NCI-H526 treated with DMSO at 0.1 percent for 48 hours (cell line): ENCODE data around the gene AUH.

ENCODE experiments used
- DNase-seq: peaks from one replicate; lab custom pipeline; 2025; lab: John Stamatoyannopoulos, UW

Gene AUH

DNA sequence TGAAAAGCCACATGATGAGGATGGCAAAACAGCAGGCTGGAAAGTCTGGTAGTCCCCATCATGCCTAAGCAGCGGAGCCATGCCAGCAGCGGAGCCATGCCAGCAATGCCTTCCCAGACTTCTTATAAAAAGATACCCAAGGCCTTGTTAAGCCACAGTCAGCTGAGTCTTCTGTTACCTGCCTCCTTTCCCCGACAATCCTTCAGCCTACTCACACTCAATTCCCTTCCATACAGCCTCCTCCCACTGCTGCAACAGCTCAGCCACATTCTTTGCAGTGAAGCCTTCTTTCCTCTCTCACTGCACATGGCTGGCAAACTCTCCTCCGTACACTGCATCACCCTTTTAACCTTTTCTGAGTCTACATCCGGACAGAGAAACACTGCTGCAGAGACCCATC, 114.9 kb downstream of the AUH start:
- DNase-seq: no peak

DNA sequence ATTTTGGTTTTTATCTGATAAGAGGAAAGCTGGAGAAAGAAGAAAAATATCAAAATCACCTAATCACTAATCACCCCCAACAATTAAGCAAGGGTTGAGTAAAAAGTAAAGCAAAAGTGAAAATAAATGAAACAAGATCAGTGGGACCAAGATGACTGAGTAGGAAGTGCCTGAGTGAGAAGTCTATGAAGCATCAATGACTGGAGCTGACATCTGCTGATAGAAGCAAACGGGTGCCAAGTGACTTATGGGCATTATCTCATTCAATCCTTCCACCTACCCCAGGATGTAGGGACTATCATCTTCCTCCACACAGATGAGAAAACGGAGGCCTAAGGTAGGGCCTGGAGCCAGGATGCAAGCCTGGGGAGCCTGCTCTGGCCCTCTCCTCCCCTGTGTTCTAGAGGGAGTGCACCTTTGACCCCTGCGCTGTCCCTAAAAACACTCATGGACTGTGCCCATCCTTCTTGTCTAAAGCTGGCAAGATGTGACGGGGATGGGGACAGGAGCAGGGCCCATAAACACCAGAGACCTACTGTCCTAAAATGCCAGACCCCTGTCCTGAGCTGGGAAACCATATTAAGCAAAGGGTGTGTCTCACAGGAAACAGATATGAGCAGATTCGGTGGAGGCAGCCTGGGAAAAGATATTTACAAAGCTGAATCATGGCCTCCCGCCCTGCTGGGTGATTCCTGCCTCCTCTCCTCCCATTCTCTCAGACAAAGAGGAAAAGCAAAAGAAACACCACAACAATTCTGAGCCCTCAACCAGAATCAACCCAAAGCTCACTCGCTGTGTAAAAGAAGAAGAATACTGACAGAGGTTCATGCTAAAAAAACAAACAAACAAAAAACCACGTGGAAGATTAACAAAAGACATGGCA, 116.0 kb downstream of the AUH start:
- DNase-seq: no peak

GRCh38 chr9:91243029-91243428, 118.7 kb downstream of the AUH start:
- DNase-seq: peak; percentile 26

GRCh38 chr9:91241909-91242308, 119.8 kb downstream of the AUH start:
- DNase-seq: no peak

DNA sequence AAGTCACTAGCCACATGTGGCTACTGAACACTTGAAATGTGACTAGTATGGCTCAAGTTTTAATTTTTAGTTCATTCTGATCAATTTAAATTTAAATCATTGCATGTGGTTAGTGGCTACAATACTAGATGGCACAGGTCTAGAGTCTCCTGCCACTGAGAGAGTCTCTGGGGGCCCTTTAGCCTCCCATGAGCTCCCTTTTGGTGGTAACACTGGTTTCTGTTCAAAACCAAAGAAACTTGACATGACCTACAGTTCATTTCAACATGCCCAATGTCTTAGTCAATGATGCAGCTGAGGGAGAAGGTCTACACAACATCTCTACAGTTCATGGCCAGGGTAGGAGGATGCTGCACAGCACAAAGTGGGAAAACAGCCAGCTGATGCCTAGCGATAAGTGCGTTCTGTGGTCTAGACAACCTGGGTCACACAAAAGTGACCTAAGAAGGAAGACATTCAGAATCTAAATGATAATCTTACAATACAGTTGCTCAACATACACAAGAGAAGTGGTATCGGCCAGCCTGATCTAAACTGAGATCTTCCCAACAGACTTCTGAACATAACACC, 121.0 kb downstream of the AUH start:
- no peak for DNase-seq

DNA sequence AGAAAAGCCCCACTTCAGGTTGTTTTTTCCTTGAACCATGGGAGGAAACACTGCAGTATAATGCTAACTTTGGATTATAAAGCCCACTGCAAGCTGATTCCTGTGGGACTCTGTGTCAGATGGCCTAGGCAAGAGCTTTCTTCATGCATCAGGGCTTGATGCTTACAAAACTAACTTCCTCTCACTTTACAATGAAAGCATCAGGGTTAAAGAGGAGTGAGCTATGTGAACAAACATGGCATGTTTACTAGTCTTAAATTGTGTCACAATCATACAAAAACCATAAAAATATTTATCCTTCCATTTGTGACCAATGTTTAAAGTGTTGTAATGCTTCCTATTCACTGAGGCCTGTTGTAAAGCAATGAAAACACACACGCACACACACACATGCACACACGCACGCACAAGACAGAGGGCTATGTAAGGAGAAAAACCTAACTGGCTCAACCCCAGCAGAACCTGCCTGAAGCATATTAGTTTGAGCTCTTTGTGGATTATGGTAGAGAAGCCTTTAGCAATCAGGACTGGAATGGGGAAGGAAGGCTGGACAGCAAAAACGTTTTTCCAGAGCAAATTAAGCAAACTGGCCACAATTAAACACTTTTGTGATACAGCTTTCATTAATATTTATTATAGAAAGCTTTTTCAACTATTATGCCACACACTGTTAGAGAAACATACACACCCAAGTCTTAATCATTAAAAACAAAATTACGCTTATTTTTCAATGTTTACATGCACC, 122.2 kb downstream of the AUH start:
- DNase-seq: no peak

- DNase-seq: no peak
These were observed 127.2 kb downstream of the AUH start for GRCh38 chr9:91234523-91234922.

- no peak for DNase-seq
These were observed 130.1 kb downstream of the AUH start for GRCh38 chr9:91231619-91232018.

GRCh38 chr9:91223000-91223399, 138.7 kb downstream of the AUH start:
- no peak for DNase-seq

GRCh38 chr9:91222457-91222856, 139.3 kb downstream of the AUH start:
- no peak for DNase-seq

DNA sequence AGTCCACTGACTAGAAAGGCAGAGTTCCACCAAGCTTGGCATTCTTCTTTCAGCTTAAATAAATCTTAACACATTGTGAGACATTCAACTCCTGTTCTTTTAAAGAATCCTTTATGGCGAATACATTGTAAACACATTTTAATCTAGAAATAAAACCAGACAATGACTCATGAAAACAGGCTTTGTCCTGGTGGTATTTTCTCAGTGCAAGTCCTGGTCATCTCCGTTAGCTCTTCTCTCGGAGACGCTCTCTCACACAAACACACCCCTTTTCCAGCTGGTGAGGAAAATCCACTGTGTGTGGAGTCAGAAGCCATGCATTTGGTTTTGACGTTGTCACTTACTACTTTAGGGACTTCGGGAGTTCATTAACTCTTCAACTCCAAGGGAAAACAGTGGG, 140.4 kb downstream of the AUH start:
- no peak for DNase-seq

GRCh38 chr9:91220491-91221135, 141.1 kb downstream of the AUH start:
- no peak for DNase-seq

DNA sequence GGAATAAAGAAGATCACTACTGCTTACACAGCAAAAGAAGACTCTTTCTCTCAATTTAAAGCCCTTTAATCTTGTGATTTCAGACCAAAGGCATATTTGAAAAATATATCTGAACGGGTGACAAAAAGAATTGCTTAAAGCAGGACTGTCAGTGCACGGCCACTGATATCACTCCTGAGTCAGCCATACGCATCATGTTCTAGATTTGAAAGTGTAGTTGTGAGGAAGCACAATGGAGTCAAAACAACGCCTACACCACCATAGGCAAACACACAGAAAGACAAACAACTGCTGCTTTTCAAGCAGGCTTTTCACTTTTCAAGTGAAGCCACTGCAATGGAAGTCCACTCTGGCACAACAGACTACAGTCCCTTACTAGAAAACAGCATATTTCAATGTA, 141.7 kb downstream of the AUH start:
- no peak for DNase-seq

DNA sequence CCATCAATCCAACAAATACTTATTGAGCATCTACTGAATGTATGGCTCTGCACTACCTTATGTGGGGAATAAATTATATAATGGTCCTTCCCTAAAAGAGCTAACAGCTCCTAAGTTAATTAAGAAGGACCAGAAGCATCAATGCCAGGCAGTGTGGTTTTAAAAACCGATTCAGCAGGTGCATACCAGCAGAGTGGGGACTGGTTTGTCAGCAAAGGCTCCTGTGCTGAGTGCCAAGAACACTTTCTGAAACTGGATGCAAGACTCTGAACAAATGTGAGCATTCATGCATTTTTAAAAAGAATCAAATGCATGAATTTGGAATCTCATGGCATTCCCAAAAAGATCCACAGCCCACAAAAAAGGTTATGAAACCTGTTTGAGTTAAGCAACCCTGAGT, 142.2 kb downstream of the AUH start:
- no peak for DNase-seq

DNA sequence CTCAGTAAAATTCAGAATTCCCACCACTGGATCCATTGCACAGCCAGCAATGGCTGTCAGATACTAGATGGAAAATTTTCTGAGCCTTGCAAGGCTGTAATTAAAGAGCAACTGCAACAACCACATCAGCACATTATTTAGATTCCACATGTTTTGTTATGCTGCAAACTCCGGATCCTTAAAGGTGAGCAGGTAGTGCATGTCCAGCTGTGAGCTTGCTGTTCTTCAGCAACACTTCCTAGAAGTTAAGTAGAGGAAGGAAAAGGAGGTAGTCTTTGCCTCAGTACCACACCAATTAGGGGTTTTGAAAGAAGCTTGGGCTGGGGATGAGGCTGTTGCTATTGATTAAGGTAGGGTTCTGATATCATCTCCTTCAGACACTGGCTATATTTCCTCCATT, 144.3 kb downstream of the AUH start:
- no peak for DNase-seq

DNA sequence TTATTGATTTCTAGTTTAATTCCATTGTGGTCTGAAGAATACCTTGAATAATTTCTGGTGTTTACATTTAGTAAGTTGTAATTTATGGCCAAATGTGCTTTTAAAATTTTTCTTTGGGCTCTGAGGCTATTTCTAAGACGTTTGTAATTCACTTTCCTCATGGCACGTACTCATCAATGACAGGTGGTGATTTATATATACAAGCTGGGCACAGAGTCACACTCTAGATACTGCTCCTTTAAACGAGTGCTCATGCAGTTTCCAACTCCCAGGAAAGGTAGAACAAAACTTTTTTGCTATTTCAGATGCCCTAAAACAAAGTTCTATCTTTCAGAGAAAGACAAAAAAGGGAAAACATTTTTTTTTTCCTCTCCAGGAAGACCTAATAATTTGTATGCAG, 146.9 kb downstream of the AUH start:
- DNase-seq: no peak

GRCh38 chr9:91214086-91214485, 147.6 kb downstream of the AUH start:
- no peak for DNase-seq

- peak; percentile 73 for DNase-seq
These were observed 149.0 kb downstream of the AUH start for GRCh38 chr9:91212596-91213243.

GRCh38 chr9:91211919-91212318, 149.8 kb downstream of the AUH start:
- DNase-seq: peak; percentile 22

DNA sequence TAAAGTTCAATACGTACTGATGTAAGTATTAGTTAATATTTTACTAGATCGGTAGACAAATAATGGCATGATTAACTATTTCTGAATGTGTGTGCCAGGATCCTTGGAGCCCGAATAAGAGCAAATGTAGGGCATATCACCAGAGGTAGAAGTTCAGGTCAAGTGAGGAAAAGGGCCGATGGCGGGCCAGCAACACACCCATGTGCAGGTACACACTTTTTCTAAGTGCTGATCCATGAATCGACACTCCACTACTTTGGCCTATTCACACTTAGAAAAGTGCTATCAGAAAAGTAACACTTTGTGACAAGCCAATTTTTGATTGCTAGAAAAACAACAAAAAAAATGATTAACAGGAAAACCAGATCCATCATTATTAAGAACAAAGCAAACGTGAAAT, 150.3 kb downstream of the AUH start:
- no peak for DNase-seq

- no peak for DNase-seq
These were observed 151.4 kb downstream of the AUH start for GRCh38 chr9:91210318-91210717.

- no peak for DNase-seq
These were observed 152.9 kb downstream of the AUH start for GRCh38 chr9:91208837-91209236.
